SK-N-SH (cell line): ENCODE measurements around the gene EDIL3.

Source experiments
- CTCF ChIP-seq: fragments of 200-600 bp; sonication (generic); IDR thresholded peaks from 2 replicates; pipeline ENCODE4 v1.6.1; 2017; ENCODE audit warnings: antibody characterized with exemption, mild to moderate bottlenecking, moderate library complexity
- JUND ChIP-seq: IDR thresholded peaks from 2 replicates; pipeline ENCODE4 v1.4.0; 2012
- REST ChIP-seq: IDR thresholded peaks from 2 replicates; pipeline ENCODE4 v1.6.1; 2012; ENCODE audit warnings: mild to moderate bottlenecking, low read depth, low read length, moderate library complexity
- YY1 ChIP-seq: IDR thresholded peaks from 2 replicates; pipeline ENCODE4 v1.4.0; 2012; ENCODE audit warnings: low read depth, mild to moderate bottlenecking

- TF ChIP-seq CTCF (peak; percentile 85), YY1 (no peak), REST (no peak), JUND (no peak)
Measured at GRCh38 chr5:83927140-83927733, 457.4 kb downstream of the EDIL3 start.
